ENCODE measurements around the gene TMEM37. TPM values are rescaled to one million over a fixed set of nuclear protein-coding genes. Genes with fewer than 3 reads are reported as not detected.

TMEM37 gene
- total RNA-seq, 2 experiments from 2014 or later: not detected

GRCh38 chr2:119435081-119435952 is 3.7 kb downstream of the TMEM37 start:
- Mint-ChIP-seq H3K4me3 (no peak overlapping the region), H3K9me3 (no peaks in the 10 kb centered on the region), H3K27me3 (peaks cover 35% of the 10 kb centered on the region), H3K4me1 (peaks cover 2% of the 10 kb centered on the region), H3K27ac (no peak overlapping the region), H3K36me3 (no peaks in the 10 kb centered on the region)
- no peak for DNase-seq

- Mint-ChIP-seq H3K4me1 (peaks cover 2% of the 10 kb centered on the region), H3K4me3 (no peak overlapping the region), H3K36me3 (no peaks in the 10 kb centered on the region), H3K27ac (no peak overlapping the region), H3K9me3 (no peaks in the 10 kb centered on the region), H3K27me3 (peaks cover 29% of the 10 kb centered on the region)
- no peak for DNase-seq
Measured at GRCh38 chr2:119435953-119436297, 4.3 kb downstream of the TMEM37 start.

- DNase-seq: no peak
- no peak overlapping the region for H3K27ac Mint-ChIP-seq
- H3K4me1 Mint-ChIP-seq: peaks cover 1% of the 10 kb centered on the region
- H3K27me3 Mint-ChIP-seq: peaks cover 22% of the 10 kb centered on the region
- H3K36me3 Mint-ChIP-seq: no peaks in the 10 kb centered on the region
- no peak overlapping the region for H3K4me3 Mint-ChIP-seq
- H3K9me3 Mint-ChIP-seq: no peaks in the 10 kb centered on the region
Measured at GRCh38 chr2:119436993-119437772, 5.5 kb downstream of the TMEM37 start.

- H3K4me3 Mint-ChIP-seq: no peak overlapping the region
- H3K9me3 Mint-ChIP-seq: no peaks in the 10 kb centered on the region
- H3K36me3 Mint-ChIP-seq: no peaks in the 10 kb centered on the region
- no peaks in the 10 kb centered on the region for H3K4me1 Mint-ChIP-seq
- DNase-seq: no peak
- no peak overlapping the region for H3K27ac Mint-ChIP-seq
- H3K27me3 Mint-ChIP-seq: peaks cover 12% of the 10 kb centered on the region
Measured at GRCh38 chr2:119438128-119438656, 6.5 kb downstream of the TMEM37 start.

GRCh38 chr2:119438726-119439284 is 7.2 kb downstream of the TMEM37 start:
- peaks cover 8% of the 10 kb centered on the region for H3K27me3 Mint-ChIP-seq
- no peak for DNase-seq
- no peak overlapping the region for H3K27ac Mint-ChIP-seq
- H3K9me3 Mint-ChIP-seq: no peaks in the 10 kb centered on the region
- no peaks in the 10 kb centered on the region for H3K4me1 Mint-ChIP-seq
- H3K36me3 Mint-ChIP-seq: no peaks in the 10 kb centered on the region
- H3K4me3 Mint-ChIP-seq: no peak overlapping the region

- no peaks in the 10 kb centered on the region for H3K4me1 Mint-ChIP-seq
Measured at GRCh38 chr2:119439574-119440500, 8.2 kb downstream of the TMEM37 start.

GRCh38 chr2:119440501-119440870 is 8.8 kb downstream of the TMEM37 start:
- Mint-ChIP-seq H3K9me3 (no peaks in the 10 kb centered on the region), H3K4me3 (no peak overlapping the region), H3K27me3 (no peaks in the 10 kb centered on the region), H3K36me3 (no peaks in the 10 kb centered on the region), H3K4me1 (no peaks in the 10 kb centered on the region), H3K27ac (no peak overlapping the region)
- DNase-seq: no peak

More at GRCh38 chr2:119439574-119440500, 8.2 kb downstream of the TMEM37 start:
- Mint-ChIP-seq H3K9me3 (no peaks in the 10 kb centered on the region), H3K27me3 (peaks cover 3% of the 10 kb centered on the region), H3K36me3 (no peaks in the 10 kb centered on the region), H3K27ac (no peak overlapping the region), H3K4me3 (no peak overlapping the region)
- DNase-seq: no peak

GRCh38 chr2:119440873-119441272 is 9.2 kb downstream of the TMEM37 start:
- Mint-ChIP-seq H3K9me3 (no peaks in the 10 kb centered on the region), H3K27ac (no peak overlapping the region), H3K27me3 (no peaks in the 10 kb centered on the region), H3K36me3 (no peaks in the 10 kb centered on the region), H3K4me3 (no peak overlapping the region), H3K4me1 (no peaks in the 10 kb centered on the region)
- DNase-seq: no peak

GRCh38 chr2:119441376-119442225 is 9.9 kb downstream of the TMEM37 start:
- no peak overlapping the region for H3K27ac Mint-ChIP-seq
- DNase-seq: no peak
- no peaks in the 10 kb centered on the region for H3K9me3 Mint-ChIP-seq
- no peaks in the 10 kb centered on the region for H3K4me1 Mint-ChIP-seq
- no peaks in the 10 kb centered on the region for H3K27me3 Mint-ChIP-seq
- no peaks in the 10 kb centered on the region for H3K36me3 Mint-ChIP-seq
- H3K4me3 Mint-ChIP-seq: no peak overlapping the region

GRCh38 chr2:119442226-119442619 is 10.6 kb downstream of the TMEM37 start:
- Mint-ChIP-seq H3K27ac (no peak overlapping the region), H3K36me3 (no peaks in the 10 kb centered on the region), H3K9me3 (no peaks in the 10 kb centered on the region), H3K4me1 (no peaks in the 10 kb centered on the region), H3K27me3 (no peaks in the 10 kb centered on the region), H3K4me3 (no peak overlapping the region)
- DNase-seq: no peak

- Mint-ChIP-seq H3K4me1 (no peaks in the 10 kb centered on the region), H3K9me3 (no peaks in the 10 kb centered on the region), H3K27me3 (peaks cover 3% of the 10 kb centered on the region), H3K36me3 (no peaks in the 10 kb centered on the region), H3K4me3 (no peak overlapping the region), H3K27ac (no peak overlapping the region)
- no peak for DNase-seq
Measured at GRCh38 chr2:119442850-119443249, 11.2 kb downstream of the TMEM37 start.

- peaks cover 19% of the 10 kb centered on the region for H3K27me3 Mint-ChIP-seq
- no peak for DNase-seq
- H3K36me3 Mint-ChIP-seq: no peaks in the 10 kb centered on the region
- H3K27ac Mint-ChIP-seq: no peak overlapping the region
- H3K4me3 Mint-ChIP-seq: no peak overlapping the region
- H3K4me1 Mint-ChIP-seq: no peaks in the 10 kb centered on the region
- H3K9me3 Mint-ChIP-seq: no peaks in the 10 kb centered on the region
Measured at GRCh38 chr2:119446037-119446436, 14.4 kb downstream of the TMEM37 start.

GRCh38 chr2:119448427-119449141 is 16.9 kb downstream of the TMEM37 start:
- DNase-seq: no peak
- Mint-ChIP-seq H3K4me1 (no peaks in the 10 kb centered on the region), H3K27ac (no peak overlapping the region), H3K9me3 (no peaks in the 10 kb centered on the region), H3K36me3 (no peaks in the 10 kb centered on the region), H3K27me3 (peaks cover 29% of the 10 kb centered on the region), H3K4me3 (no peak overlapping the region)

Data from activated naive CD8-positive, alpha-beta T cell treated with anti-CD3 and anti-CD28 coated beads for 36 hours (primary cell).